NOMO-1 treated with DMSO at 0.1 percent for 48 hours (cell line): ENCODE data around the gene FBXL7.

ENCODE experiments used
- DNase-seq: peaks from one replicate; lab custom pipeline; 2025; ENCODE audit not compliant: unreplicated experiment; lab: John Stamatoyannopoulos, UW

FBXL7 gene

DNA sequence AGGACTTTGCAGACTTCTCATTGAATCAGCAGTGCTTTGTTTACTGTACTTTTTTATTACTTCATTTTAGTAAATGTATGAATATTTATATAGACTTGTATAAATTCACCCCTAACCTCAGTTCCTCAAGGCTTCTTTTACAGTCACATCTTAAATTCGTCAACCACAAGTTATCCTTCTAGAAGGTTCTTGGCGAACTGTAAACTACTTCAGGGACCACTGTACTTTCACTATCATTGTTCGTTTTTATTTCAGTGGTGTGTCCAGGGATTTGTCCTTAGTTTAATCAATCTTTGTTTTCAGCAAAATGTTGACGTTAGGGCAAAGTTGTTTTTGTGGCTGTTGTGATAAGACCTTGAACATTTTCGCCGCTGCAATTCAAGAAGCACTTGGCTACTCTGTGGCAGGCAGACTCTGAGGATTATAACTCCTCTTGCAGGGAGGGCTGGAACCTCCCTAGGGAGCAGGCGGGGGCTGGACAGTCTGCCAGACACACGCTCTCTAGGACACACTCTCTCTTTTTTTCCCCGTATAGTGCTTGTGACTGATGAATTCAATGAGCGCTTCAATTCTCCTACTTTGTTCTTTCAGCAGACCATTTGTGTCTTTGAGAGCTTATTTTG is 252.8 kb downstream of the FBXL7 start:
- DNase-seq, result no peak

DNA sequence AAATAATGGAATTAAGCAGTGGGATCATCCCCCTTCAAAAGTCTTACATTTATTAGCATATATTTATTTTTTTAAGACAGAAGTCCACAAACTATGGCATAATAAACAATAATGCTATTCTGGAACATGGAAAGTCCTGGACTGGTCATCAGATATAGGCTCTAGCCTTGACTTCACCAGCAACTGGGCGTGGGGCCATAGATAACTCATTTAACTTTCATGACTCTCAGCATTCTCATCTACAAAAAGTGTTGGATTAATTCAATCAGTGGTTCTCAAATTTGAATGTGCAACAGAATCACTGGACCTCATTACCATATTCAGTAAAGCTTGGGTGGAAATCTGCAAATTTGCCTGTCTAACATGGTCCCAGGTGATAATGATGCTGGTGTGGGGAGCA is 253.8 kb downstream of the FBXL7 start:
- DNase-seq, result no peak

DNA sequence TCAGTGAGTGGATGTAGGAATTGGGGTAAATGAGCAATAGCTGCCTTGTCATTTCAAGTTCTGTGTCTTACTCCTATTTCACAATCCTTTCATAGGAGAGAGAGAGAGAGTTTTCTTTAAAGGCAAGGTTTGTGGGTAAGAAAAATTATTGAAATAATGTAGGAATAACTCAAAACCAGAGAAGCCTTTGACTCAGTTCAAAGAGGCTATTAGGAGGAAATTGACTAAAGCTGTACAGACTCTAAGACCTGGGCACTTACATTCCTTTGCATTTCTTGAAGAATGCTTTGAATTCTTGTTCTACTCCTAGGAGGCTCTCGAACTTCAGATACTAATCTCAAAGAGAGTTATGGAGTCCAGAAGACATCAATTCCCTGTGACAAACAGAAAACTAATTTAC is 257.1 kb downstream of the FBXL7 start:
- no peak for DNase-seq

DNA sequence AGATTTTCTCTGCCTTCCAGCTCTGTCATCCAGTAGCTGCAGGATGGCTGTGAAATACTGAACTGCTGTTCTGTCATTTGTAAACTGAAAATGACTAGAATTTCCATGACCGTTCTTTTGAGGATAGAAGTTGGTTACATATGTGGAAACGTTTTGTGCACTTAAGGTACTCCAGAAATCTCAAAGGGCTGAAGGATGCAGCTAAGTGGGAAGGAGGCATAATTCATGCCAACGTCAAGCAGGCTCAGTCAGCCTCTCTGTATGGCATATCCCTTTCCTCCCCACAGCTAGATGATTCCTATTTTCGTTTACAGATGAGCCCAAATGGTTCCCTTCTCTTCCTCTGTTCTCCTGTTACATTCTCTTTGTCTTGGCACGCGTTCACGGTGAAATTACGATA is 257.6 kb downstream of the FBXL7 start:
- DNase-seq, result no peak

DNA sequence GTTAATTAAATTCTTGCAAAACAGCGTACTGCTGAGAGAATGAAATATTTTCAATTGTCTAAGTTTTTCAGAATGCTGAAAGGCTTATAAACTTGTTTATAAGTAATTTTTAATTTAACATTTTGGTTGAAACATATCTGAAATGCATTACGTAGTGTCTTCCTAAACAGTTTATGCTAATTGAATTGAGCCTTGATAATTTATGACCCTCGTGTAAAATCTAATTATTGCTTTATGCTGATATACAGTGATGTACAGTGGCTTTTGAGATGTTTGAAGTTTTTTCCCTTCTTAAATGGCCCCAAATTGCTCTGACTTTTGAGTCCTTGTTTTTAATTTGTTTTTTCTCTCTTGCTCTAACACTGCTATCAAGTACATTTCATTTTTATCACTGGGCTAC is 262.7 kb downstream of the FBXL7 start:
- no peak for DNase-seq

DNA sequence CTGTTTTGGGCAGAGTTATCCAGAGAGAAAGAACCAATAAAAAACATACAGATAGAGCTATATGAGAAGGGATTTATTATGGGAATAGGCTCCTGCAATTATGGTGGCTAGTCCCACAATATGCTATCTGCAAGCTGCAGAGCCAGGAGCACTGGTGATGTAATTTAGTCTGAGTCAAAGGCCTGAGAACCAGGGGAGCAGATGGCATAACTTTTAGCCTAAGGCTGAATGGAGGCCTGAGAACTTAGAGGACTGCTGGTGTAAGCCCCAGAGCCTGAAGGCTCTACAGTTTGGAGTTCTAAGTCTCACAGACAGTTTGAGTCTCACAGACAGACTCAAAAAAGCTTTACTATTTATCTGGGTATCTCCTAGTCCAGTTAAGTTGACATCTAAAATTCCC is 263.8 kb downstream of the FBXL7 start:
- DNase-seq, result no peak

DNA sequence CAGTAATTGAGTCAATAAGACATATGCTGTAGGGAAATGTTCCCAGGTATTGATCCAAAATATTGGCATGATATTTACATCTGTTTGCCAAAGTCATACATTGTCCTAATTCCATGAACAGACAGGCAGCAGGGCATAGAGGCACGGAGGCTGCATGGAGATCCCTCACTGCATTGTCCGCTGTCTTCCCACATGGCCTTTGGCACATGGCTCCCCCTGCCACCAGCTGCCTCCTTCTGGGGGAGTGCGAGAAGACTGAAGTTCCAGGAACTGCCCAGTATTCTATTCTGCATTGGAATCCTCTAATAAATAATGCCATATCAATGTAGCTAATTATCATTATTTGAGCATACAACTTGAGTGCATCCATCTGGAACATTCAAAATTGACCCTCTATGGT is 269.0 kb downstream of the FBXL7 start:
- no peak for DNase-seq

DNA sequence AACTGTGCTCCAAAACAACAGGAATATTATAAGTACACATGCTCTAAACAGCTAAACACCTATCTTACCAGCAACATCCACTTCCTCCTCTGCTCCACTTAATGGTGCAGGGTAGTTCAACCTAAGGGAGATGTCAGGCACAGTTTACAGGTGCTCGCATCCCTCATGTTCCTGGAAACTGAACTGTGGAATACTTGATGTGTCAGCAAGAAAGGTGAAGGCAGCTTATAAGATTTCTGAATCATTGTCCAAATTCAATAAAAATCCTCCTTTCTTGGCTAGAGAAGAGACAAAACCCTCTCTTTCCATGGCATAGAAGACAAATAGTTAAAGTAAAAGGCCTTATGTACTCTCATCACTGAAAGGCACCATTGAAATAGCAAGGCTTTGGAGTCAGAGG is 272.2 kb downstream of the FBXL7 start:
- DNase-seq, result no peak

DNA sequence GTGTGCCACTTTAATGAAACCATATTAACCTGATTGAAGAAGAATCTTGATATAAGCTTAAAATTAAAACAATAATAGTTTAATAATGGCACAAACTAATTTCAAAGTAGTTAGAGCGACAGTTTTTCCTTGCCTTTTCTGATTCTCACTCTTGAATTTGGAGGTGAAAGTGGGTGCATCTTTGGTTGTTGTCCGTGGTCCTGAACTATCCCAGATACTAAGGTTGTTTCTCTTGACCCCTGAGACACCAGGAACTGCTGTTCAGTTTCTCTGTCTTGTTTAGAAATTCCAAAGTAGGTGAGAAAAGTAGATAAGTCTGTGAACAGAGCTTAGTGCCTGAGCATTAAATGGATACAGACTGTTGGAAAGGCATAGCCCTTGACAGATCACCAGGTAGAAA is 274.7 kb downstream of the FBXL7 start:
- no peak for DNase-seq

DNA sequence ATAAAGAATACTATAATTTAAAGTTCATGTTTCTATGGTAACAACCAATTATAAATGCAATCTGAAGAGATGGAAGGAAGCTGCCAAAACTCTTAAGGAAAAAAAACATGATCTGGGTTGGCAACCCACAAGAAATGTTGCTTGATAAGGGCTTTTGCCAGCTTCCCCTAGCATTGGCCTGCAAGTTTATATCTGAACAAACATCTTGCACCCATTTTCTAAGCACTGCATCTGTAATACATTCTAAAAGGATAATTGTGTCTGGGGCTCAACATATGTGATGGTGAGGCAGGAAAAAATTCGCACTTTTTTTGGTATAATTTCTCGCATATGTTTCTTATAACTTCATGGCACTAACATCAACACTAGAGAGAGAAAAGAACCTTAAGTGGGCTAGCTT is 276.4 kb downstream of the FBXL7 start:
- DNase-seq, result no peak

DNA sequence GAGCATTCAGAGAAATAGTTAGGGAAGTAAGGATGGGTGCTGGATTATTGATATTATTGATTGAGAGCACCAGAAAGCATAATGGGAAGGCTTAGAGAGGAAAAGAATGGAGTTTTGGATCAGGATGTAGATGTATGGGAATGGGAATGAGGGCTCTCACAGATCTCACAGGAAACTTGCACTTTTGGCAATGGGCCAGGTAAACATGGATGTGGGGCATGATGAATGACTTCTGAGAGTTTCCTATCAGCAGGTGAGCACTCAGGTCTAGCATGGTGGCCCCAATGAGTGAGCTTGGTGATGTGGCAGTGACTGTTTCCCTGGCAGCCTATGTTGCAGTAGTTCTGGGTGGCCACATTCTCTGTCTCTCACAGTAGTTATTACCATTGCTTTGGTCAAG is 283.8 kb downstream of the FBXL7 start:
- no peak for DNase-seq

DNA sequence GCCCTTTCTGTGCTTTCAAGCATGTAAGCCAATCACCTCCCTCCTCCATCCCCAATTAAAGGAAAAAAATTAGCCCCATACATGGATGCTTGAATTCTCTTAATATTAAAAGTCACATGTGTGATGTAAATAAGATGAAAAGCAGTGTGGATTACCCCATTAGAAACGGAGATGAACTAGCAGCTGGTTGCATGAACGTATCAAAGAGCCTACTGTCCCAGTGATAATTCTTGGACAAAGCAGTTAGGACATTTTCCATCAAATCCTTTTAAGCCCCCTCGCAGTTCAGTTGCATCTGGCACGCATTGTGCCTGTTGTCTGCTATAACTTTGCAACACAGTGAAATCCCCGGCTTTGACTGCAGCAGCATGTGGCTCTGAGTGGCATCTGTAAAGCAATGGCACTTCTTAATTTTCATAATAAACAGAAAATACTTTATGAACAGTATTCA is 285.6 kb downstream of the FBXL7 start:
- DNase-seq, result no peak

DNA sequence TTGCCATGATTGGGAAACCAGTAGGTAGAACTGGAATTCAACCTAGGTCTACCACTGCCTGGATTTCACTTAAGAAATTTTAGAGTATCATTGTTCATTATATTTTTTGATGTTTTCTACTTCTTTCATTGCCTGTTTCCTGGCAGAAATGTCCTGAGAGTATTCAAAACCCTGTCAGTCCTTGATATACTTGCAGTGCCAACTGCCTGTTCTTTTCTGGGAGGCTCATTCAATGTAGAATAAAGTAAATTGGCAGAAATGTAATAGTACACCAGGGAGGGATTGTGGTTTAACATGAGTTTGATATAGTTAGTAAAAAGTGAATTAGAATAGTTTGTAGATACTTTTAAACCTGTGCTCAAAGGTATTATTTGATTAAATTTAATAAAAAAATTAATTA is 286.3 kb downstream of the FBXL7 start:
- no peak for DNase-seq

DNA sequence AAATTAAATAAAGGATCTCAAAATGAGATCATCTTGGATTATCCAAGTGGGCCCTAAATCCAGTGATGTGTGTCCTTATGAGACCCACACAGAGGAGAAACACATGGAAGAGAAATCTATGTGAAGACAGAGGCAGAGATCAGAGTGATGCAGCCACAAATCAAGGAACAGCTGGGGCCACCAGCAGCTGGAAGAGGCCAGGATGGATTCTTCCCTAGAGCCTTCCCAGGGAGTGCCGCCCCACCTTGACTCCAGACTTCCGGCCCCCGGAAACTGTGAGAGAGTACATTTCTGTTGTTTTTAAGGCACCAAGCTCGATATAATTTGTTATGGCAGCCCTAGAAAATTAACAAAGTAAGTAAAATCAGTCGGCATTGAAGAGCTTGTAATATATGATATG is 286.9 kb downstream of the FBXL7 start:
- DNase-seq, result no peak

DNA sequence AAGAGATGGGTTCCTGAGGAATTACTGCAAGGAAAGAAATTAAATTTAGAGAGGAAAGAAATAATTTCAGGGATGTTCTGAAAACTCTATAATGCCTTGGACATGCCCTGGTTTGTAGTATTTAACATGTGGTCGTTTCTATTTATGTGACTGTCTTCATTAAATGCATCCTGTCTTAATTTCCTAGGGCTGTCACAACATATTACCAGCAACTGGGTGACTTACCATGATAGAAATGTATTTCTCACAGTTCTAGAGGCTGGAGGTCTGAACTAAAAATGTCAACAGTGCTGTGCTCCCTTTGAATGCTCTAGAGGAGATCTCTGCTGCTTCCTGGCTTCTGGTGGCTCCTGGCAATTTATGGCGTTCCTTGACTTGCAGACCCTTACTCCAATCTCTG is 287.7 kb downstream of the FBXL7 start:
- no peak for DNase-seq

DNA sequence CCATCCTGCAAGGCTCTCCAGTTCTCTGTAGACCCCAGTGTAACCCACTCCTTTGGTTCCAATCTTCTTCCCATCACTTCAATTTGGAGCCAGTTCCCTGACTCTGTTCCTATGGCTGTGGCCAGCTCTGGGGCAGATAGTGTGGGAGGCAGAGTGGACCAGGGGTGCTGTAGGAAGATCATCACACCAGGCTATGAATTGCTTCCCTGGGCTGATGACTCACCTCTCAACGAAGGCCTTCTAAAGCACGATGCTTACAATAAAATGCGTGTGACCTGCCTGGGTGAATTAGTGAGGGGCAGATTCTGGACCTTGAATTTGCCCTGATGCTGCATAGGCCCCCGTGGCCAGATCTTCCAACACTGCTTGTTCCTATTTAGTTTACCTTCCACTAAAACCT is 289.7 kb downstream of the FBXL7 start:
- no peak for DNase-seq

DNA sequence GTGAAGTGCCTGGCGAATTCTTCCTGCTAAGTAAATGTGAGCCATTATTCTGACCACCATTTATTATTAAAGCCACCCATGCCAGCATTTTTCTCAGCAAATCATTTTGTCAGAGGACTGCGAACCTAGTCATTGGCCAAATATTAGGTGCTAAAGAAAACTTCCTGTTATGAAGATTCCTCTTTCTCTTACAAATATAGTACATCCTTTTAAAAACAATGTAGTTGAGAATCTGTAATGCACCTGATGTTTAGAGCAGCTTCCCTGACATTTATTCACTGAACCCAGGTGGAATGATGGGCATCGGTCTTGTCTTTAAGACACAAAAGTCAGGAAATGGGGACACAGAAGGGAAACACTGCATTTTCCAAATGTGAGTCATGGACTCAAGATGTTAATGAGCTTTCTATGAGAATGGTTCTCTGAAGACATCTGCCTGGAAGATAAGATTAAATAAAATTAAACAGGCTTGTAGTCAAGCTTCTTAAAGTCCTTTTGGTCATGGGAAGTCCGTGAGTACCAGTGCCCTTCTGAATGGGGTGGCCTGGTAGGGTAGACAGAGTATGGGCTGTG is 290.6 kb downstream of the FBXL7 start:
- no peak for DNase-seq

DNA sequence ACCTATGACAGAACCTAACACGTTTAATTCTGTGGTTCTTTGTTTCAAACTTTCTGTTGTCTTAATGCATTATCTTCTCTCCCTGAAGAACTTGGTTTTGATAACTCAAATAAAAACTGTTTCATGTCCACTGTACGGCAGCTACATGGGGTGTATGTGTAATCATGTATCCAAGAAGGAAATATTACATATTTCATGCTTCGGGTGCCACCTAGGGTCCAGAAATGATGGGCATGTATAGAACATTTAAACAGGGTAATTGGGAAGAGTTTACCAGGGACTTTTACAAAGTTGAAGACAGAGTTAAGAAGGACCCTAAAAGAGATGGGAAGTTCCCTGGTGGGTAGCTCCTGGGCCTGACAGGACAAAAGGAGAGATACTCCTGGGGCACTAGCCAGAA is 291.3 kb downstream of the FBXL7 start:
- no peak for DNase-seq

DNA sequence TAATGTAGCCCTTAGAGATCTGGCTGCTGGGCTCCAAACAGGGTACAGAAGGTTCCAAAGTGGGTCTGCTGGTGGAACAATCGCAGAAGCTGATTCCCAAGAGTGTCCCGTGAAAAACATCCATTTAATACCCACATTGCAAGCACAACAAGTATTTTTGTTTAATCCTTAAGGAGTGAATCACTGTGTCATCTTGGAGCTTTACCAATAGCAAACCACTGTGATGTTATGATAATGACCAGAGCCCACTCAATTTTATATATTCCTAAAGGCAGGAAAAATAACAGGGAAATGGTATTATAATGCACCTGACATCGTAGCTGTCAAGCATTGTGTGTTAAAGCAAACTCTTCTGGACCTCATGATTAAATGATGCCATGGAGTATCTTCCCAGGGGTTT is 291.9 kb downstream of the FBXL7 start:
- no peak for DNase-seq

DNA sequence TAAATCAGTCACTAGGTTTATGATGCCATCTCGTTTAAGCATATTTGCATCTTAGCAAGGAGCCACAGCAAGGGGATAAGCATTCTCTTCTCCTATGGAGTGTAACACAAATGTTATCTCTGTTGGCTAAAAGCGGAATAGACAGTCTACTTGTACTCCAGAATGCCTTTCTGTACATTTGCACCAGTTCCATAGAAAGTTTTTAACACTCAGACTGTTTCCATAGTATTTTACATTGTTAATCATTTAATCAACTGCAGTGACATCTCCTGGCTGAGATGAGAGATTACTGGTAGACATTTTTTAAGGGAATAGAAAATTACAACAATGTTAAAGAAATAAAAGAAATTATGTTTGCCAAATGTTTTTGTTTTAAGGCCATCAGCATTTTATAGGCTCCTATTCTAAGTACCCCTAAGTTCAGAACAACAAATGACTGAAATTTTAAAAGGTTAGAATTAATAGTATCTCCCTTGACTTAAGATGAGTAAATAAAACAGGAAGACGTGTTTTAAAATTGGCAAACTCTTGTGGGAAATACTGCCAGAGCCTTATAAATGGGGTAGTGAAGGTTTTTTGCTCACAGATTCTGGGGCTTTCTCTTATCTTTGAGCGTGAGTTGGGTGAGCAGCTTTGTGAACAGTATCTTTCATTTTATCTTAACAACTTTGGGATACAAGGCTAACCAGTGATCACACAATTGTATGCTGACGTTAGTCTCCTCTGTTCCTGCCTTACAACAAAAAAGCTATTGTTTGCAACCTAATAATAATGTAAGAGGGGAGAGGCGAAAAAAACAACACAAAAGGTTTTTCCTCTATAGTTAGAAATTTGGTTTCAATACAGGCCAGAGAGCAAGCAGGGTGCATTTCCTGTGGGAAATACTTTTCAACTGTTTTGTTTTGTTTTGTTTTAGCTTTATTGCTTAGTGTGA is 294.3 kb downstream of the FBXL7 start:
- no peak for DNase-seq

DNA sequence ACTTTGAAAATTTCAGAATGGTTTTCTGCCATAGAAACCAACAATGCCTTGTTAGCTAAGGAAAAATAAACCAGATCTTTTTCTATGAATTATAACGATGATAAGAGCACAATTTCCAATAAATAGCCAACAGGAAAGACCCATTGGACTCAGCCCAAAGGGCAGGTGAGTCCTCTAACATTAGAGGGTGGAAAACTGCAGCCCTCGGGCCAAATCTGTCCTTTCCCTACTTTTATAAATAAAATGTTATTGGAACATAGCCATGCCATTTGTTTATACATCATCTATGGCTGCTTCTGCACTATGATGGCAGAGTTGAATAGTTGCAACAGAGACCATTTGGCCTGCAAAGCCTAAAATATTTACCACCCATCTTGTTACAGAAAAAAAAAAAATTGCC is 296.1 kb downstream of the FBXL7 start:
- DNase-seq, result no peak

DNA sequence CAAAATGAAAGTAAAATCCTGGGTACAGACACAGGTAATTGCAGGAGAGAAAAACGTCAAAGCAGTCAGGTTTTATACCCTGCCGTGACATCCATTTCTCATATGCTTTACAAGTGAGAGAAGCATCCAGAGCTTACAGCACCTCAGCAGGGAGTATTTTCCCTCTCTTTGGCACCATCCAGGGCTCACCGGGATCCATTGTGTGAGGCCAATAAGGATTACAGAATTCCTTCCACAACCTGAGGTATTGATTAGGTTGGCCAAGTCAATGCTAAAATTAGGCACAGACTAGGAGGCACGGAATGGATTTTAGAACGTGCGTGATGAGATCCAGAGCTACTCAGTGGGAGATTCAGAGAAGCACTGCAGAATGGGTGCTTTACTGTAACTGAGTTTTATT is 296.6 kb downstream of the FBXL7 start:
- no peak for DNase-seq
